Measurements from ENCODE around the gene DUS2.

DNA sequence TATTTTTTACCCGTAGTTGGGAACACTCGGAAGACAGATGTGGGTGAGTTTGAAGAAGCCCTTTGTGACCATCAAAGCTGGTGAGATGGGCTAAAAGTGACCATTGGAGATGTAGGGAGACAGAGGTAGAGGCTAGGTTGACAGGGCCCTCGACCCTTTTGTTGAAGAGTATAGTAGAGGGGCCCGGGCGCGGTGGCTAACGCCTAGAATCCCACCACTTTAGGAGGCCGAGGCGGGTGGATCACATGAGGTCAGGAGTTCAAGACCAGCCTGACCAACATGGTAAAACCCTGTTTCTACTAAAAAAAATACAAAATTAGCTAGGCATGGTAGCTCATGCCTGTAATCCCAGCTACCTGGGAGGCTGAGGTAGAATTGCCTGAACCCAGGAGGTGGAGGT, 45.8 kb downstream of the DUS2 start:
- TF ChIP-seq EGR1 (conservative IDR thresholded peaks at IDR 0.05) (no peak), ETV6 (IDR thresholded peaks at IDR 0.05; ENCODE audit: borderline replicate concordance in 1 of 2, low read depth in 2 of 2, low read length in 1 of 2) (no peak), ETV6 (CRISPR knock-in tag; IDR thresholded peaks at IDR 0.05; ENCODE audit: borderline replicate concordance) (no peak)
- TF ChIP-seq, protein P1, sequence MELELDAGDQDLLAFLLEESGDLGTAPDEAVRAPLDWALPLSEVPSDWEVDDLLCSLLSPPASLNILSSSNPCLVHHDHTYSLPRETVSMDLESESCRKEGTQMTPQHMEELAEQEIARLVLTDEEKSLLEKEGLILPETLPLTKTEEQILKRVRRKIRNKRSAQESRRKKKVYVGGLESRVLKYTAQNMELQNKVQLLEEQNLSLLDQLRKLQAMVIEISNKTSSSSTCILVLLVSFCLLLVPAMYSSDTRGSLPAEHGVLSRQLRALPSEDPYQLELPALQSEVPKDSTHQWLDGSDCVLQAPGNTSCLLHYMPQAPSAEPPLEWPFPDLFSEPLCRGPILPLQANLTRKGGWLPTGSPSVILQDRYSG (tag; conservative IDR thresholded peaks at IDR 0.05; ENCODE audit: low read depth): no peak
